Measurements from ENCODE around the gene STAT5B. TPM values are rescaled to one million over a fixed set of nuclear protein-coding genes. Genes with fewer than 3 reads are reported as not detected.

STAT5B gene
- total RNA-seq, 1 experiment from 2014 or later = 102 TPM

DNA sequence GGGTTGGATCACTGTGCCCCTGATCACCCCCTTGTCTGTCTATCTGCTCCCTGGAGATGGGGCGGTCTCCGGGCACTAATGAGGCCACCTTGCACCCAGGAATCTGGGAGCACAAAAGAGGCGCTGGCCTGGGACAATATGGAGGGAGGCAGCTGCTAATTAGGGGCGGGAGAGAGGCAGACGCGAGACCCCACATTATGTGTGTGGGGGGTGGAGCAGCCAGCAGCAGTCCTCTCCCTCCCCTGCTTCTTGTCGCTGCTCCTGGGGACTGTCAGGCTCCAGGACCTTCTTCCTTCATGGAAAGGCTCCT, 90.6 kb downstream of the STAT5B start:
- no peak overlapping the region for H3K4me3 ChIP-seq (ENCODE audit: low read depth in 2 of 2, low read length in 2 of 2)
- no peaks in the 10 kb centered on the region for H3K9me3 ChIP-seq (ENCODE audit: control insufficient read depth, insufficient read depth, low read depth, low read length)
- peaks cover 12% of the 10 kb centered on the region for H3K4me1 ChIP-seq (ENCODE audit: control insufficient read depth, insufficient read depth, low read length)
- intact Hi-C loops (cut with micrococcal nuclease; ENCODE audit: unreplicated experiment) = no loop called here
- in situ Hi-C loops (cut with HindIII; ENCODE audit: low pct_unique_long_range_greater_than_20kb, low sequenced_read_pairs) = no loop called here
- ChIA-PET POLR2A (no interaction called here), CTCF (interaction anchor here (0.6 kb wide), 1 partner anchor 33 kb away, joined by 4 read pairs; no protein-coding TSS in a partner anchor)
- TF ChIP-seq POLR2AphosphoS5 (IDR thresholded peaks at IDR 0.05; ENCODE audit: low read depth, low read length) (no peak), TCF7L2 (IDR thresholded peaks at IDR 0.05; ENCODE audit: low read depth, low read length) (no peak), SIN3A (IDR thresholded peaks at IDR 0.05; ENCODE audit: borderline replicate concordance, insufficient read depth, low read depth, low read length) (no peak), CTCF (IDR thresholded peaks at IDR 0.05) (no peak), REST (IDR thresholded peaks at IDR 0.05; ENCODE audit: insufficient read depth in 1 of 2, low read depth in 2 of 2, low read length in 1 of 2) (no peak)
- H3K36me3 ChIP-seq (ENCODE audit: control insufficient read depth, insufficient read depth, low read length) = no peaks in the 10 kb centered on the region
- H3K27ac ChIP-seq (ENCODE audit: low read length) = peak overlapping the region; percentile 23; the same call in 1 of the 2 replicates
- DNase-seq (ENCODE audit: low read depth, low spot score) (no peak), ATAC-seq (no peak)
- no TSS peak for BruUV-seq (replicated peaks)
- no peaks in the 10 kb centered on the region for H3K27me3 ChIP-seq (ENCODE audit: control insufficient read depth, insufficient read depth, low read length)

- intact Hi-C loops (cut with micrococcal nuclease; ENCODE audit: unreplicated experiment) = no loop called here
- CTCF ChIA-PET = interaction anchor here (0.6 kb wide), 1 partner anchor 32 kb away, joined by 4 read pairs; no protein-coding TSS in a partner anchor
- H3K27ac ChIP-seq (ENCODE audit: low read length) = peak within 1 kb of the TSS; percentile 61; the same call in 1 of the 2 replicates
- no peaks in the 10 kb centered on the region for H3K27me3 ChIP-seq (ENCODE audit: control insufficient read depth, insufficient read depth, low read length)
- TF ChIP-seq TCF7L2 (IDR thresholded peaks at IDR 0.05; ENCODE audit: low read depth, low read length) (no peak), CTCF (IDR thresholded peaks at IDR 0.05) (no peak), POLR2AphosphoS5 (IDR thresholded peaks at IDR 0.05; ENCODE audit: low read depth, low read length) (no peak), SIN3A (IDR thresholded peaks at IDR 0.05; ENCODE audit: borderline replicate concordance, insufficient read depth, low read depth, low read length) (no peak), REST (IDR thresholded peaks at IDR 0.05; ENCODE audit: insufficient read depth in 1 of 2, low read depth in 2 of 2, low read length in 1 of 2) (no peak)
- BruUV-seq (replicated peaks) = no TSS peak
- no peak for DNase-seq (ENCODE audit: low read depth, low spot score)
- no peaks in the 10 kb centered on the region for H3K9me3 ChIP-seq (ENCODE audit: control insufficient read depth, insufficient read depth, low read depth, low read length)
- in situ Hi-C loops (cut with HindIII; ENCODE audit: low pct_unique_long_range_greater_than_20kb, low sequenced_read_pairs) = no loop called here
- POLR2A ChIA-PET = no interaction called here
- peak within 1 kb of the TSS; percentile 47 to 69 for H3K4me3 ChIP-seq (ENCODE audit: low read depth in 2 of 2, low read length in 2 of 2)
- peaks cover 12% of the 10 kb centered on the region for H3K4me1 ChIP-seq (ENCODE audit: control insufficient read depth, insufficient read depth, low read length)
- no peak for ATAC-seq
- H3K36me3 ChIP-seq (ENCODE audit: control insufficient read depth, insufficient read depth, low read length) = no peaks in the 10 kb centered on the region
Measured at GRCh38 chr17:42184713-42185620, 91.2 kb downstream of the STAT5B start, which contains the start of gene HCRT. TSS of gene HCRT (minus strand) at chr17:42185452. CDS start at chr17:42185365, 87 bp downstream.
